WI38 (cell line): ENCODE measurements around the gene INVS.

Experiments used
- H3K4me3 ChIP-seq: 2 replicates; pipeline ENCODE4 v1.5.1; 2011; ENCODE audit warnings: low read depth, mild to moderate bottlenecking, control low read depth, low read length
- CTCF ChIP-seq: IDR thresholded peaks from 2 replicates; pipeline ENCODE4 v1.5.1; 2012; ENCODE audit warnings: low read depth, mild to moderate bottlenecking, control low read depth, low read length

Gene INVS

GRCh38 chr9:100219347-100219746 lies 120.3 kb downstream of the INVS start:
- H3K4me3 ChIP-seq = no peak overlapping the region
- TF ChIP-seq CTCF = no peak

- no peak for TF ChIP-seq CTCF
- H3K4me3 ChIP-seq = no peak overlapping the region
These were observed 121.9 kb downstream of the INVS start for GRCh38 chr9:100220936-100221335.

DNA sequence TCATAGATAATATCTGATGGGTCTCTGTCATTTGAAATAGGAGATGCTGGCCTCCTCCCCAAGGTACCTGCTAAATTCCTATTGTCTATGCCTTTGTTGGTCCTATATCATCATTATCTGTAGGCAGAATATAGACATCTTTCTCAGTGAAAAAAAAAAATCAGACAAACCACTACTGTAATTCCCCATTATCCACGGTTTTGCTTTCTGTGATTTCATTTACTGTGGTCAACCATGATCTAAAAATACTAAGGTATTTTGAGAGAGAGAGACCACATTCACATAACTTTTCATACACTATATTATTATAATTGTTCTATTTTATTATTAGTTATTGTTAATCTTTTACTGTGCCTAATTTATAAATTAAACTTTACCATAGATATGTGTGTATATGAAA lies 122.5 kb downstream of the INVS start:
- TF ChIP-seq CTCF = no peak
- H3K4me3 ChIP-seq = no peak overlapping the region

DNA sequence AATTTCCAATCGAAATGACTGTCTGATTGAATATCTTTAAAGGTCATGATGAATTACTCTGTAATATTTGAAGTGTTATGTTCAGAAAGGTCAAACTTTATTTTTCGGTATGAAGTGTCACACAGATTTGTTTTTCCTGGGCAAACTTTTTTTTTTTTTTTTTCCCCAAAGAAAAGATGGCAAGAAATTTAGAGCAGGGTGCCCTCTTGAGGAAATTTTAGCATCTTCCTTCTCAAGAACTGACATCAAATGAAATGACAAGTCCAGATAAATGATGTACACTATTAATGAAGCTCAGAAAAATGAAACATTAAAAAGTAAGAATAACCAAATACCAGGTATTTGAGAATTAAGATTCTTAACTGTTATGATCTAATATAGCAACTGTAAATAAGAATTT lies 123.6 kb downstream of the INVS start:
- no peak overlapping the region for H3K4me3 ChIP-seq
- TF ChIP-seq CTCF = no peak

DNA sequence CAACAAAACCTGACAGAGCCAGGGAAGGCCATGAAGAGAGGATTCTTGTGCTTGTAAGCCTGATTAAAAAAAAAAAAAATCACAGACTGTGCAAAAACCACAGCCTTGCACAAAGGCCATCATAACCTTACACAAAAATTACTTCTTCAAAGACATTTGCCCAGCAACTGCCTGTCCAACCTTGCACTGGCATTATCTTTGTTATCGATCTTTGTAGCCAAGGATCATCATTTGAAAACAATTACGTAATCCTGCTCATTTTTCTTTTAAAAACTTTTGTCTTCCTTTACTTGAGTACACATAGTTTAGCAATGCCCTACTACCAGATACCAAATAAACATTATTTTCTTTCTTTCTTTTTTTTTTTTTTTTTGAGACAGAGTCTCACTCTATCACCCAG lies 128.6 kb downstream of the INVS start:
- no peak for TF ChIP-seq CTCF
- no peak overlapping the region for H3K4me3 ChIP-seq

- TF ChIP-seq CTCF = no peak
- no peak overlapping the region for H3K4me3 ChIP-seq
These were observed 129.4 kb downstream of the INVS start for GRCh38 chr9:100228352-100228869.

- no peak for TF ChIP-seq CTCF
These were observed 130.1 kb downstream of the INVS start for GRCh38 chr9:100229136-100229535.

More at GRCh38 chr9:100229136-100229535, 130.1 kb downstream of the INVS start:
- no peak overlapping the region for H3K4me3 ChIP-seq
